C1 segment of cervical spinal cord (tissue), 14 donors: ENCODE results near the gene GOT1.

Experiments used
- DNase-seq, 14 donors: peaks; one replicate each; lab custom pipeline; 2025; lab: John Stamatoyannopoulos, UW

Gene GOT1

GRCh38 chr10:99360934-99361333 is 69.5 kb downstream of the GOT1 start:
- no peak for DNase-seq

- no peak for DNase-seq
Observed at GRCh38 chr10:99358101-99358500, 72.3 kb downstream of the GOT1 start.

GRCh38 chr10:99357691-99358090 is 72.7 kb downstream of the GOT1 start:
- no peak for DNase-seq

- no peak for DNase-seq
Observed at GRCh38 chr10:99353182-99353581, 77.2 kb downstream of the GOT1 start.

GRCh38 chr10:99347672-99348071 is 82.8 kb downstream of the GOT1 start:
- no peak for DNase-seq
